Measurements from ENCODE around the gene PARD3. TPM values are rescaled to one million over a fixed set of nuclear protein-coding genes. Genes with fewer than 3 reads are reported as not detected.
A peak's percentile ranks its signal among the peaks of the same experiment; 100 is the strongest.

The PARD3 gene
- total RNA-seq = 59.7 TPM in 2 replicates
- 39.4 and 47.2 TPM in 2 replicates for polyA plus RNA-seq

- Histone ChIP-seq H3K79me2 (peaks cover 39% of the 10 kb centered on the region), H3K36me3 (replicated peaks; ENCODE audit: insufficient read depth, low read depth) (no peaks in the 10 kb centered on the region), H3K4me1 (ENCODE audit: insufficient read depth) (peaks cover 18% of the 10 kb centered on the region), H4K20me1 (ENCODE audit: insufficient read depth, poor library complexity, severe bottlenecking) (peaks cover 34% of the 10 kb centered on the region), H3K4me3 (peak within 1 kb of the TSS; percentile 94), H3K4me2 (peak within 1 kb of the TSS; percentile 93), H2AFZ (peak within 1 kb of the TSS; percentile 94), H3K27me3 (no peaks in the 10 kb centered on the region), H3K27ac (peak within 1 kb of the TSS; percentile 97), H3K9me2 (replicated peaks; ENCODE audit: insufficient read depth) (no peaks in the 10 kb centered on the region), H3K9me3 (ENCODE audit: low read depth) (no peaks in the 10 kb centered on the region)
- peak; percentile 88 for DNase-seq (ENCODE audit: low spot score)
- TF ChIP-seq CTCF (IDR thresholded peaks at IDR 0.05; ENCODE audit: poor library complexity) (no peak), EZH2 (IDR thresholded peaks at IDR 0.05; ENCODE audit: borderline replicate concordance) (no peak), EZH2phosphoT487 (IDR thresholded peaks at IDR 0.05; ENCODE audit: low read depth, severe bottlenecking, unreplicated experiment) (no peak)
- 1% methylated on average over 43 of the region's 82 CpGs for WGBS (ENCODE audit: low lambda C conversion rate, missing lambda C conversion rate)
Measured at GRCh38 chr10:34815185-34816084, at the start of gene PARD3. TSS of gene PARD3 (minus strand) at chr10:34815296. CDS start at chr10:34814995, 301 bp downstream.

GRCh38 chr10:34864149-34865067 is 49.3 kb upstream of the PARD3 start:
- no peaks in the 10 kb centered on the region for H3K79me2 ChIP-seq
- no peak overlapping the region for H3K27ac ChIP-seq
- no peak for DNase-seq (ENCODE audit: low spot score)
- no peak overlapping the region for H2AFZ ChIP-seq
- H3K4me3 ChIP-seq = no peak overlapping the region
- H3K4me1 ChIP-seq (ENCODE audit: insufficient read depth) = peaks cover 23% of the 10 kb centered on the region
- H3K36me3 ChIP-seq (replicated peaks; ENCODE audit: insufficient read depth, low read depth) = no peaks in the 10 kb centered on the region
- H3K9me3 ChIP-seq (ENCODE audit: low read depth) = no peaks in the 10 kb centered on the region
- no peaks in the 10 kb centered on the region for H4K20me1 ChIP-seq (ENCODE audit: insufficient read depth, poor library complexity, severe bottlenecking)
- TF ChIP-seq EZH2 (IDR thresholded peaks at IDR 0.05; ENCODE audit: borderline replicate concordance) (no peak), EZH2phosphoT487 (IDR thresholded peaks at IDR 0.05; ENCODE audit: low read depth, severe bottlenecking, unreplicated experiment) (no peak), CTCF (IDR thresholded peaks at IDR 0.05; ENCODE audit: poor library complexity) (no peak)
- no peaks in the 10 kb centered on the region for H3K27me3 ChIP-seq
- H3K4me2 ChIP-seq = peak overlapping the region; percentile 42
- no peaks in the 10 kb centered on the region for H3K9me2 ChIP-seq (replicated peaks; ENCODE audit: insufficient read depth)
- 42% methylated on average over 12 of the region's 12 CpGs for WGBS (ENCODE audit: low lambda C conversion rate, missing lambda C conversion rate)

GRCh38 chr10:34862892-34863291 is 47.8 kb upstream of the PARD3 start:
- no peaks in the 10 kb centered on the region for H3K79me2 ChIP-seq
- H4K20me1 ChIP-seq (ENCODE audit: insufficient read depth, poor library complexity, severe bottlenecking) = no peaks in the 10 kb centered on the region
- no peaks in the 10 kb centered on the region for H3K36me3 ChIP-seq (replicated peaks; ENCODE audit: insufficient read depth, low read depth)
- WGBS (ENCODE audit: low lambda C conversion rate, missing lambda C conversion rate) = 65% methylated on average over 3 of the region's 3 CpGs
- no peak overlapping the region for H2AFZ ChIP-seq
- H3K4me2 ChIP-seq = peak overlapping the region; percentile 15
- H3K27me3 ChIP-seq = no peaks in the 10 kb centered on the region
- H3K9me2 ChIP-seq (replicated peaks; ENCODE audit: insufficient read depth) = no peaks in the 10 kb centered on the region
- DNase-seq (ENCODE audit: low spot score) = no peak
- no peaks in the 10 kb centered on the region for H3K9me3 ChIP-seq (ENCODE audit: low read depth)
- H3K4me3 ChIP-seq = no peak overlapping the region
- H3K27ac ChIP-seq = peak overlapping the region; percentile 57
- TF ChIP-seq CTCF (IDR thresholded peaks at IDR 0.05; ENCODE audit: poor library complexity) (no peak), EZH2 (IDR thresholded peaks at IDR 0.05; ENCODE audit: borderline replicate concordance) (no peak), EZH2phosphoT487 (IDR thresholded peaks at IDR 0.05; ENCODE audit: low read depth, severe bottlenecking, unreplicated experiment) (no peak)
- peaks cover 23% of the 10 kb centered on the region for H3K4me1 ChIP-seq (ENCODE audit: insufficient read depth)
